Activated CD4-positive, alpha-beta T cell treated with anti-CD3 and anti-CD28 coated beads for 4 hours (primary cell): ENCODE data around the gene ANXA5.
A peak's percentile ranks its signal among the peaks of the same experiment; 100 is the strongest.

Source experiments
- DNase-seq, 2 donors: peaks; one replicate each; pipeline ENCODE4 v3.0.0-alpha.2; 2020

The ANXA5 gene

GRCh38 chr4:121711263-121712000, 14.7 kb upstream of the ANXA5 start:
- peak; percentile 9 to 10 for DNase-seq

- DNase-seq, result no peak
Measured at GRCh38 chr4:121709766-121710405, 13.1 kb upstream of the ANXA5 start.

GRCh38 chr4:121707344-121707743, 10.6 kb upstream of the ANXA5 start:
- DNase-seq, result no peak

- DNase-seq, result peak in 1 of 2 donors; percentile 10
Measured at GRCh38 chr4:121706595-121707021, 9.8 kb upstream of the ANXA5 start.

- DNase-seq, result no peak
Measured at GRCh38 chr4:121705521-121705920, 8.7 kb upstream of the ANXA5 start.

GRCh38 chr4:121702136-121702535, 5.4 kb upstream of the ANXA5 start:
- no peak for DNase-seq

DNA sequence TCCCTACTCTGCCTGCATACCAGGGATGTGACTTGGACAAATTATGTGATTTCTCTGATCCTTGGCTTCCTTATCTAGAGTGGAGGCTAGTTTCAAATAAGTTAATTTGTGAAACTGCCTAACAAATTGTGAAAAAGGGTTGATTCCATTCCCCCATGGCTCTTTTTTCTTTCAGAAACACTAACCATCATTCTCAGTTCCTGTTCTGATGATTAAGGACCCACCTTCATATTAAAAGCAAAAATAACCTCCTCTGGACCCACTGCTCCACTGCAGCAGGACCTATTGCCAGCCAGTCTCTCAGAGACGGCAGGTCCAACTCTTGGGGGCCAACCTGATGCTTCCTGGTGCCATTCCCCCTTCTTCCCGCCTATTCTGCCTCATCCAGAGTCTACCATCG, 4.5 kb upstream of the ANXA5 start:
- no peak for DNase-seq

GRCh38 chr4:121698236-121698671, 1.5 kb upstream of the ANXA5 start:
- DNase-seq, result no peak

GRCh38 chr4:121697564-121697963, 784 bp upstream of the ANXA5 start:
- DNase-seq, result no peak

DNA sequence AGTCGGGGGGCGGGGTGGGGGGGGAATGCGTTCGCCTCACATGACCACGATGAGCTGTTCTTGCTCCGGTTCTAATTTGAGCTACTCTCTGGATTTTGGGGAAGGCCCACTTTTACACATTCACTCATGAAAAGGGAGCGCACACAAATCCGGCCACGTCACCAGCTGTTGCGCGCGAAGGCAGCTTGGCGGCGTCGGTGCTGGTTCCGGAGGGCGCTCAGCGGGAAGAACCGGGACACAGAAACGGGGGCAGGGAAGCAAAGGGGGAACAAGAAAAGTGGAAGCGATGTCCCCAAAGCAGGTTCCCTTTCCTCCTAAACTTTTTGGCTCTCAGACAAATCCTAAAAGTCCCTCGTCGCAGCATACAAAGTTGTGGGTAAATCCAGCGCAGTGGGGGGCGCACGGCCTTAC, 605 bp downstream of the ANXA5 start:
- DNase-seq, result peak; percentile 53 to 60

DNA sequence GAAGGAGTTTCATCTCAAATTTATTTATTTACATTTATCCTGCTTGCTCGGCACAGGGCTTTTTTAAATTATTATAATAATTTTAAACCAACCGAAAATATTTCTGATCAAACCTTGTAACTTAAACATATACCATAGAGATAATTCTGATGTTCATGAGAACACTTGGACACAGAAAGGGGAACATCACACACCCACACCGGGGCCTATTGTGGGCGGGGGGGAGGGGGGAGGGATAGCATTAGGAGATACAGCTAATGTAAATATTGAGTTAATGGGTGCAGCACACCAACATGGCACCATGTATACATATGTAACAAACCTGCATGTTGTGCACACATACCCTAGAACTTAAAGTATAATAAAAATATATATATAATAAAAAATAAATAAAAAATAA, 2.9 kb downstream of the ANXA5 start:
- DNase-seq, result no peak

- no peak for DNase-seq
Measured at GRCh38 chr4:121693450-121693849, 3.3 kb downstream of the ANXA5 start.

GRCh38 chr4:121692261-121692660, 4.5 kb downstream of the ANXA5 start:
- DNase-seq, result no peak

- no peak for DNase-seq
Measured at GRCh38 chr4:121690001-121690400, 6.8 kb downstream of the ANXA5 start.

- no peak for DNase-seq
Measured at GRCh38 chr4:121688701-121689100, 8.1 kb downstream of the ANXA5 start.

DNA sequence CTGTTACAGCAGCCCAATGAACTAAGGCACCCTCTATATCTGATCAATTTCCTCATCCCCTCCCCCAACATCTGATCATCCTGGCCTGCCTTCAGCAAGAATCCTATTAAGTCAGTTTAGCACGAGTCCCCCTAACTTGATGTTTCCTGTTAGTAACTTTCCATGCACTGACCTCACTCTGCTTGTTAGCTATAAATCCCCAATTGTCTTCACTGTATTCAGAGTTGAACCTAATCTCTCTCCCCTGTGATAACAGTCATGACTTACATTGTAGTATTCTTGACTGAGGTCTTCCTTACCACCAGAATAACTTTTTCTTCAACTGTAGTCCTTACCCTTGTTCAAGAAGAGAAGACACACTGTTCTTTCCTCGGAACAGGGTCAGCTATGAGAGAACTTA, 8.5 kb downstream of the ANXA5 start:
- no peak for DNase-seq

DNA sequence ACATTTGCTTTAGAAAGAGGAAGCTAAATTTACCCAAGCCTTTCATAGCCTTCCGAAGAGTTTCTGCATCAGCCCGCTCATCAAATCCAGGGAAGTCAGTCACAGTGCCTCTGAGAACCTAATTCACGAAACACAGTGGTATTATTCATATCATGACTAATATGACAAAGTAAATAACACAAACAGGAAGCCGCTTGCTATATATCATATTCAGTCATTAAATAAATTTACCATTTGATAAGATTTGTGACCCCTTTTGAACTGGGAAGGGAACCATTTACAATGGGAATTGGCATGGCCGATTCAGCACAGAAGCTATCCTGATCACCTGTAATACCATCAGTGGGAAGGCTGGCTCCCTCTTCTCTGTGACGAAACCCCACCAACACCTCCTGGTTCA, 10.5 kb downstream of the ANXA5 start:
- no peak for DNase-seq

DNA sequence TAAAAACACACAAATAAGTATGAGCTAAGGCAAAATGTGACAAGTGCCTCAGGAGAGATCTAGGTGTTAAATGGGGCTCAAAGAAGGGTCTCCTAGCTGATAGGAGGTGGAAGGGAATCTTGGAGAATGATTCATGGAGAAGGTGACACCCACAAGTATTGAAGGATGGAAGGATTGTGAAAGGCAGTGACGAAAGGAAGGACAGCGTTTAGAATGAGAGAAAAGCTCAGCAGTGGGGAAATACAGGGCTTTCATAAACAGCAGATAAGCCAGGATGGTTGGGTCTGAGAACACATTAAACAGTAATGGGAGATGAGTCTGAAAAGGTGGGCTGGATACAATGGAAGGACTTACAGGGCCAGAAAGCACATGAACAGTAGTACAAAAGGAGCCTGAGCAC, 11.5 kb downstream of the ANXA5 start:
- DNase-seq, result no peak

GRCh38 chr4:121684561-121684960, 12.2 kb downstream of the ANXA5 start:
- no peak for DNase-seq

DNA sequence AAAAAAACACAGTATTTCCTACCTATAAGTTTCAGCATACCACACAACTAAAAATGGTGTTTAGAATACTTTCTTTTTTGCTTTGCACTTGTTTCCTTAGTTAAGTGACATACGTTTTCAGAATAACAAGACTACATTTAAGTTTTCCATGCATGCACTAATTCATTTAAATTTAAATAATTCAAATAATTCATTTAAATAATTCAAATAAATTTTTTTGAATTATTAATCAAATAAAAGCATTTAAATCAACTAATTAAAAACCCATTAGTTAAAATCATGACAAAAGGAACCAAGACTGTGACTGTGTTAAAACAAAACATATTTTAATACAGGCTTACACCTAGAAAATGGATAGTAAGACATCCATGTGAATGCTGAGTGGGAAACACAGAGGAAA, 12.8 kb downstream of the ANXA5 start:
- no peak for DNase-seq

GRCh38 chr4:121680571-121680970, 16.2 kb downstream of the ANXA5 start:
- DNase-seq, result no peak

GRCh38 chr4:121679951-121680350, 16.8 kb downstream of the ANXA5 start:
- DNase-seq, result no peak

DNA sequence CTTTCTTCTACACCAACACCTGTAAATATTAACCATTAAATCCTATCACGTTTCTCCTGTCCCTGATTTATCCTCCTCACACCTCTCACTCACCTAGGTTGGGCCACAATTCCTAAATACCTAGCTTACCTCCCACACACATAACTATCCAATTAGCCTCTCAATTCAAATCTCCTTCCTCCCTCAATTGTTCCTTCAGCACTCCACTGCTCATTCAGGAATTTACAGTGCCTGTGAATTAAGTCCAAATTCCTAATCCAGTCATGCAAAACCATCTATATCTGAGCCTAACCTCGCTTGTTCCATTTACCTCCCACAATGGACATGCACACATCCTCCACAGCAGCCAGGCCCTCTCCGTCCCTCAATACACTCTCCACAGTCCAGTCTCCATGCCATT, 17.5 kb downstream of the ANXA5 start:
- no peak for DNase-seq

DNA sequence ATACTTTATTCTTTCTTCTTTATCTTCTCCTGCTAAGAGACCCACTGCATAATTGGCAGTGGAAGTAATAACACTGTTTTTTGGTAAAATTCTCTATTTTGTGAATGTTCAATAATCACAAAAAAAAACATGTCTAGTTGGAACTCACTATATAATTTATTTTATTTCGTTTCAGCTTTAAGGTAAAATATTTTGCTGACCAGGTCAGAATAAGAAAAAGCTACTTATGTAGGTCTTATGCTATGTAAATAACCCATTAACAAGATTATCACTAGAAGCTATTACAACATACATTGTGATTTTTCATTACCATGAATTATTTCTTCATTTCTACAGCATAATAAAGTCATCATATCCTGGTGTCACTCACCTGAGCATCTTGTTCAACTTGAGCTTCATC, 19.3 kb downstream of the ANXA5 start:
- no peak for DNase-seq
